PC-3 (cell line): ENCODE measurements around the gene ITGA8. TPM values are rescaled to one million over a fixed set of nuclear protein-coding genes. Genes with fewer than 3 reads are reported as not detected.

Experiments used
- ATAC-seq: fragments of 200-7000 bp; cut with Tn5 transposase; 2 replicates; pipeline ENCODE4 v1.9.1; 2020; ENCODE audit warnings: mild to moderate bottlenecking, moderate library complexity
- BruUV-seq: library from RNA; stranded (reverse); fragments of 400-500 nt; replicated peaks from 2 replicates; lab custom pipeline; 2021; lab: Mats Ljungman, UMichigan
- CTCF ChIA-PET: fragments of 300-600 bp; sonication (Branson Sonifier 250); formaldehyde crosslinking; loops from one replicate; lab custom pipeline; 2022; ENCODE audit warnings: antibody characterized with exemption; lab: Charles Lee
- POLR2A ChIA-PET: fragments of 300-600 bp; sonication (Branson Sonifier 250); formaldehyde crosslinking; loops from one replicate; lab custom pipeline; 2022; ENCODE audit warnings: antibody characterized with exemption; ENCODE audit not compliant: unreplicated experiment; lab: Charles Lee
- DNase-seq: peaks from one replicate; pipeline ENCODE4 v3.0.0-alpha.2; 2015
- H2AFZ ChIP-seq: fragments of 300-600 bp; sonication (generic); 2 replicates; pipeline ENCODE4 v1.6.0; 2016; ENCODE audit warnings: antibody characterized with exemption, low read length
- H3F3A ChIP-seq: fragments of 300-600 bp; sonication (generic); one replicate; pipeline ENCODE4 v1.6.0; 2017; ENCODE audit warnings: antibody characterized with exemption, low read length, control low read depth, mild to moderate bottlenecking; ENCODE audit not compliant: unreplicated experiment
- H3K27ac ChIP-seq: fragments of 300-600 bp; sonication (generic); 2 replicates; pipeline ENCODE4 v1.5.1; 2016; ENCODE audit warnings: mild to moderate bottlenecking, low read length
- H3K27me3 ChIP-seq: fragments of 300-600 bp; sonication (generic); 2 replicates; pipeline ENCODE4 v1.6.1; 2016; ENCODE audit warnings: low read length, mixed read lengths
- H3K36me3 ChIP-seq: fragments of 300-600 bp; sonication (generic); 2 replicates; pipeline ENCODE4 v1.6.1; 2016; ENCODE audit warnings: low read depth, mixed run types, low read length, mixed read lengths
- H3K4me1 ChIP-seq: fragments of 300-600 bp; sonication (generic); 2 replicates; pipeline ENCODE4 v1.5.1; 2016; ENCODE audit warnings: low read length; ENCODE audit not compliant: insufficient read depth
- H3K4me2 ChIP-seq: fragments of 300-600 bp; sonication (generic); 2 replicates; pipeline ENCODE4 v1.6.0; 2016; ENCODE audit warnings: low read length
- H3K4me3 ChIP-seq: fragments of 300-600 bp; sonication (generic); 2 replicates; pipeline ENCODE4 v1.5.1; 2016; ENCODE audit warnings: mild to moderate bottlenecking, low read length, mixed read lengths
- H3K79me2 ChIP-seq: fragments of 300-600 bp; sonication (generic); 2 replicates; pipeline ENCODE4 v1.6.1; 2017; ENCODE audit warnings: low read length, mixed read lengths
- H3K9ac ChIP-seq: fragments of 300-600 bp; sonication (generic); 2 replicates; pipeline ENCODE4 v1.6.0; 2016; ENCODE audit warnings: mild to moderate bottlenecking, low read length
- H3K9me2 ChIP-seq: fragments of 300-600 bp; sonication (generic); replicated peaks from 2 replicates; pipeline ENCODE4 v1.6.1; 2016; ENCODE audit warnings: mixed run types, low read length, mixed read lengths
- H3K9me3 ChIP-seq: fragments of 300-600 bp; sonication (generic); 2 replicates; pipeline ENCODE4 v1.6.1; 2016; ENCODE audit warnings: low read length, mixed read lengths
- H4K20me1 ChIP-seq: fragments of 300-600 bp; sonication (generic); 2 replicates; pipeline ENCODE4 v1.6.1; 2016; ENCODE audit warnings: low read length, mixed read lengths
- EZH2 ChIP-seq: fragments of 300-600 bp; sonication (generic); IDR thresholded peaks from one replicate; pipeline ENCODE4 v1.6.1; 2017; ENCODE audit warnings: antibody characterized with exemption, mild to moderate bottlenecking, low read length; ENCODE audit not compliant: unreplicated experiment
- EZH2phosphoT487 ChIP-seq: fragments of 300-600 bp; sonication (generic); IDR thresholded peaks from 2 replicates; pipeline ENCODE4 v1.6.1; 2018; ENCODE audit warnings: mild to moderate bottlenecking, antibody characterized with exemption, low read length, borderline replicate concordance
- intact Hi-C: fragments of 100-400 bp; cut with micrococcal nuclease; formaldehyde crosslinking; loops from 2 replicates; pipeline ENCODE4 v1.9.0; 2023
- total RNA-seq: library from RNA; depleted of rRNA; stranded (reverse); fragments of >200 nt; gene quantifications from 2 replicates; pipeline ENCODE4 v1.2.3, GENCODE V29; 2014
- TF ChIP-seq, protein P1 (sequence below): fragments of 300-600 bp; sonication (generic); conservative IDR thresholded peaks from 2 replicates; pipeline ENCODE4 v1.5.1; 2017; ENCODE audit warnings: antibody characterized with exemption, low read depth, mild to moderate bottlenecking, low read length

ITGA8 gene
- total RNA-seq, 1 experiment from 2014 or later = not detected

DNA sequence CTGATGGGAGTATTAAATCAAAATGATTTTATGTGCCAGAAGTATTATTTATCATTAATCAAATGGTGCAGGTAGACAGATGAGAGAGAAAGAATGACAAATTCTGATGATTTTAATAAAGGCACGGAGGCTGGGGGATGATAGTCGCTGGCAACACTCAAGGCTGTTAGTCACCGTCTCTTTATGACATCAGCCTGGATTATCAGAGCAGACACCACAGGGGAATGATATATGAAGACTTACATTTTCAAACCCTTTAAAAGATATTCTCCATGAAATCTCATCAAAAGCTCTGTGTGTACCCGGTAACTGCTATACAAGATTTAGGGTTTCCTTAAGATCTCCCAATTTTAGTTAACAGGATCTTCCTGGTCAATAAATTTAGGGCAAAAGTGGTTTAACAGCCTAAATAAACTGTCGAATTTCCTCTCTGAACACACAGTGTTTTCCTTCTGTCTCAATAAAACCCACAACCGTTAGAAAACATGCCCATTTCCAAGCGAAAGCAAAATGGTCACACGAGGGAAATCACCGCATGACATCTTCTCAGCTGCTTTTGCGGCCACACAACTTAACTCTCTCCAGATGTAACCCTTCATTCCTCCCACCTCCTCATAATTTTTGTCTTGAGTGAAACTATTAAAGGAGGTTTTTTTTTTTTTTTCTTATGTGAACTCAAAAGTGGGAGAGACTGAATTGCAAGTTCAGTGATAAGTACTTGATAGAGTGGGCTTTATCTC is 215.5 kb downstream of the ITGA8 start:
- BruUV-seq = no TSS peak
- H3K27me3 ChIP-seq = peaks cover 7% of the 10 kb centered on the region; the same call in 1 of the 2 replicates
- no peak overlapping the region for H3K27ac ChIP-seq
- H3F3A ChIP-seq = no peaks in the 10 kb centered on the region
- no peaks in the 10 kb centered on the region for H3K9me2 ChIP-seq
- H3K9me3 ChIP-seq = no peaks in the 10 kb centered on the region
- no peak overlapping the region for H3K4me2 ChIP-seq
- no peak for TF ChIP-seq EZH2
- TF ChIP-seq, protein P1, sequence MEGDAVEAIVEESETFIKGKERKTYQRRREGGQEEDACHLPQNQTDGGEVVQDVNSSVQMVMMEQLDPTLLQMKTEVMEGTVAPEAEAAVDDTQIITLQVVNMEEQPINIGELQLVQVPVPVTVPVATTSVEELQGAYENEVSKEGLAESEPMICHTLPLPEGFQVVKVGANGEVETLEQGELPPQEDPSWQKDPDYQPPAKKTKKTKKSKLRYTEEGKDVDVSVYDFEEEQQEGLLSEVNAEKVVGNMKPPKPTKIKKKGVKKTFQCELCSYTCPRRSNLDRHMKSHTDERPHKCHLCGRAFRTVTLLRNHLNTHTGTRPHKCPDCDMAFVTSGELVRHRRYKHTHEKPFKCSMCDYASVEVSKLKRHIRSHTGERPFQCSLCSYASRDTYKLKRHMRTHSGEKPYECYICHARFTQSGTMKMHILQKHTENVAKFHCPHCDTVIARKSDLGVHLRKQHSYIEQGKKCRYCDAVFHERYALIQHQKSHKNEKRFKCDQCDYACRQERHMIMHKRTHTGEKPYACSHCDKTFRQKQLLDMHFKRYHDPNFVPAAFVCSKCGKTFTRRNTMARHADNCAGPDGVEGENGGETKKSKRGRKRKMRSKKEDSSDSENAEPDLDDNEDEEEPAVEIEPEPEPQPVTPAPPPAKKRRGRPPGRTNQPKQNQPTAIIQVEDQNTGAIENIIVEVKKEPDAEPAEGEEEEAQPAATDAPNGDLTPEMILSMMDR = no peak
- TF ChIP-seq EZH2phosphoT487 = no peak
- CTCF ChIA-PET = no interaction called here
- H3K4me3 ChIP-seq = no peak overlapping the region
- H3K4me1 ChIP-seq = no peaks in the 10 kb centered on the region
- H3K36me3 ChIP-seq = no peaks in the 10 kb centered on the region
- DNase-seq (no peak), ATAC-seq (no peak)
- no peak overlapping the region for H2AFZ ChIP-seq
- H4K20me1 ChIP-seq = no peaks in the 10 kb centered on the region
- no peaks in the 10 kb centered on the region for H3K79me2 ChIP-seq
- POLR2A ChIA-PET = no interaction called here
- intact Hi-C loops = no loop called here
- H3K9ac ChIP-seq = no peak overlapping the region

DNA sequence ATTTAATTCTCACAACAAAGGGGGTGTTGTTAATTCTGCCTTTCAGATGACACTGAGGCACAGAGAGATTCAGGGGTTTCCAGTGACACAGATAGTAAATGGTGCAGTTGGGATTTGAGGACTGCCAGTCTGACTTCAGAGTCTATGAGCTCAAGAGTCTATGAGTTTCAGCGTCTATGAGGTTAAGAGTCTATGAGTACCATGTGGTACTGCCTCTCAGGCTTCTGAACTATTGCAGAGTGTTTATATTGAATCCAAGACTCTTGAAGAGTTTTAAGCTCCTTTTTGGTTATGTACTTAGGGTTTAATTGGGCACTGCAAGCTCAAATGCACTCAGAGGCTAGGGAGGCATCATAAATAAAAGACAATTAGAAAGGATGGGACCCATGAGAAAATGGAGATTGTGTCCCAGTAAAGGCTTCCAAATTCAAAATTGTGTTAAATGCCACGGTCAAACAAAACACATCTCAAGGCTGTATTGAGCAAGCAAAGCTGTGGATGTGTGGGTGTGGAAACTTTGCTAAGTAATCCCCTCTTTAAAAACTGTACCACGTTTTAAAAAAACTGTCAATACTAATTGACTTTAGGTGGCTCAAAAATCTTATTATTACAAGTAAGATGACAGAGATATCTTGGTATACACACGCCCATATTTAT is 224.7 kb downstream of the ITGA8 start:
- H3F3A ChIP-seq = no peaks in the 10 kb centered on the region
- H3K4me2 ChIP-seq = no peak overlapping the region
- H3K27ac ChIP-seq = no peak overlapping the region
- H4K20me1 ChIP-seq = no peaks in the 10 kb centered on the region
- POLR2A ChIA-PET = no interaction called here
- no peak overlapping the region for H2AFZ ChIP-seq
- no peaks in the 10 kb centered on the region for H3K36me3 ChIP-seq
- TF ChIP-seq, protein P1 = no peak
- TF ChIP-seq EZH2 = no peak
- no peak overlapping the region for H3K4me3 ChIP-seq
- H3K4me1 ChIP-seq = no peaks in the 10 kb centered on the region
- H3K79me2 ChIP-seq = no peaks in the 10 kb centered on the region
- CTCF ChIA-PET = no interaction called here
- intact Hi-C loops = no loop called here
- no peak overlapping the region for H3K9ac ChIP-seq
- ATAC-seq = no peak
- BruUV-seq = no TSS peak
- H3K9me2 ChIP-seq = no peaks in the 10 kb centered on the region
- peaks cover 10% of the 10 kb centered on the region; the same call in 1 of the 2 replicates for H3K27me3 ChIP-seq
- no peaks in the 10 kb centered on the region for H3K9me3 ChIP-seq
- DNase-seq = no peak
